ENCODE results near the gene CEACAM20.

Gene CEACAM20

GRCh38 chr19:44525721-44526430, 3.6 kb downstream of the CEACAM20 start:
- H3K4me1 ChIP-seq, result no peaks in the 10 kb centered on the region
- no peak overlapping the region for H3K4me2 ChIP-seq
- H3K4me3 ChIP-seq, result no peak overlapping the region
- H3K9me3 ChIP-seq, result 0 out of 2 replicates have a peak, but pooled peaks cover 4% of the 10 kb centered on the region
- no peak overlapping the region for H3K27ac ChIP-seq
- H3K27me3 ChIP-seq, result no peaks in the 10 kb centered on the region
- H4K20me1 ChIP-seq, result no peaks in the 10 kb centered on the region
- no peak for TF ChIP-seq Cebpa-rat (IDR thresholded peaks at IDR 0.05)
- no peaks in the 10 kb centered on the region for H3K36me3 ChIP-seq
- no peak overlapping the region for H3K9ac ChIP-seq

- Histone ChIP-seq H3K4me1 (no peaks in the 10 kb centered on the region; the same call in 1 of the 2 replicates), H3K4me2 (no peak overlapping the region), H3K27ac (no peak overlapping the region), H3K27me3 (no peaks in the 10 kb centered on the region), H3K4me3 (no peak overlapping the region), H3K9me3 (peaks cover 33% of the 10 kb centered on the region), H3K36me3 (no peaks in the 10 kb centered on the region), H3K9ac (no peak overlapping the region), H4K20me1 (no peaks in the 10 kb centered on the region)
- TF ChIP-seq Cebpa-rat (IDR thresholded peaks at IDR 0.05), result no peak
These were observed 8.1 kb downstream of the CEACAM20 start for GRCh38 chr19:44521370-44521769.

GRCh38 chr19:44517146-44517545, 12.3 kb downstream of the CEACAM20 start:
- H3K4me3 ChIP-seq, result no peak overlapping the region
- H3K4me1 ChIP-seq, result no peaks in the 10 kb centered on the region; the same call in 1 of the 2 replicates
- no peak for TF ChIP-seq Cebpa-rat (IDR thresholded peaks at IDR 0.05)
- no peaks in the 10 kb centered on the region for H4K20me1 ChIP-seq
- H3K27me3 ChIP-seq, result no peaks in the 10 kb centered on the region
- H3K9ac ChIP-seq, result no peak overlapping the region
- H3K9me3 ChIP-seq, result peaks cover 30% of the 10 kb centered on the region
- H3K27ac ChIP-seq, result no peak overlapping the region
- H3K36me3 ChIP-seq, result no peaks in the 10 kb centered on the region
- H3K4me2 ChIP-seq, result no peak overlapping the region

- Histone ChIP-seq H3K9ac (no peak overlapping the region), H4K20me1 (no peaks in the 10 kb centered on the region), H3K9me3 (peaks cover 30% of the 10 kb centered on the region), H3K27ac (no peak overlapping the region), H3K4me2 (no peak overlapping the region), H3K4me1 (no peaks in the 10 kb centered on the region; the same call in 1 of the 2 replicates), H3K36me3 (no peaks in the 10 kb centered on the region), H3K27me3 (no peaks in the 10 kb centered on the region), H3K4me3 (no peak overlapping the region)
- no peak for TF ChIP-seq Cebpa-rat (IDR thresholded peaks at IDR 0.05)
These were observed 13.6 kb downstream of the CEACAM20 start for GRCh38 chr19:44515907-44516306.

GRCh38 chr19:44515031-44515430, 14.4 kb downstream of the CEACAM20 start:
- Histone ChIP-seq H3K36me3 (no peaks in the 10 kb centered on the region), H3K9me3 (peaks cover 26% of the 10 kb centered on the region), H3K9ac (no peak overlapping the region), H3K27me3 (no peaks in the 10 kb centered on the region), H3K4me3 (no peak overlapping the region), H4K20me1 (no peaks in the 10 kb centered on the region), H3K4me2 (no peak overlapping the region), H3K27ac (no peak overlapping the region), H3K4me1 (no peaks in the 10 kb centered on the region; the same call in 1 of the 2 replicates)
- no peak for TF ChIP-seq Cebpa-rat (IDR thresholded peaks at IDR 0.05)

- no peak for TF ChIP-seq Cebpa-rat (IDR thresholded peaks at IDR 0.05)
- H3K27me3 ChIP-seq, result no peaks in the 10 kb centered on the region
- H3K4me3 ChIP-seq, result no peak overlapping the region
- H4K20me1 ChIP-seq, result no peaks in the 10 kb centered on the region
- no peak overlapping the region for H3K4me2 ChIP-seq
- peaks cover 12% of the 10 kb centered on the region for H3K9me3 ChIP-seq
- no peak overlapping the region for H3K9ac ChIP-seq
- no peaks in the 10 kb centered on the region for H3K4me1 ChIP-seq
- H3K36me3 ChIP-seq, result no peaks in the 10 kb centered on the region
- no peak overlapping the region for H3K27ac ChIP-seq
These were observed 16.9 kb downstream of the CEACAM20 start for GRCh38 chr19:44512326-44513298.

- H3K4me3 ChIP-seq, result no peak overlapping the region
- no peak overlapping the region for H3K27ac ChIP-seq
- H3K9ac ChIP-seq, result no peak overlapping the region
- no peak overlapping the region for H3K4me2 ChIP-seq
- no peaks in the 10 kb centered on the region for H3K36me3 ChIP-seq
- H3K27me3 ChIP-seq, result no peaks in the 10 kb centered on the region
- no peaks in the 10 kb centered on the region for H4K20me1 ChIP-seq
- no peak for TF ChIP-seq Cebpa-rat (IDR thresholded peaks at IDR 0.05)
- no peaks in the 10 kb centered on the region for H3K9me3 ChIP-seq
- H3K4me1 ChIP-seq, result no peaks in the 10 kb centered on the region
These were observed 20.0 kb downstream of the CEACAM20 start for GRCh38 chr19:44509478-44509877.

- H3K36me3 ChIP-seq, result peaks cover 41% of the 10 kb centered on the region
- peak within 1 kb of the TSS; percentile 76 for H3K4me3 ChIP-seq
- H4K20me1 ChIP-seq, result no peaks in the 10 kb centered on the region
- H3K4me1 ChIP-seq, result peaks cover 17% of the 10 kb centered on the region
- peak within 1 kb of the TSS; percentile 84 for H3K27ac ChIP-seq
- peak; percentile 86 for TF ChIP-seq Cebpa-rat (IDR thresholded peaks at IDR 0.05)
- H3K27me3 ChIP-seq, result no peaks in the 10 kb centered on the region
- peak within 1 kb of the TSS; percentile 84 for H3K9ac ChIP-seq
- peak within 1 kb of the TSS; percentile 84 for H3K4me2 ChIP-seq
- peaks cover 45% of the 10 kb centered on the region for H3K9me3 ChIP-seq
These were observed 29.2 kb downstream of the CEACAM20 start, which contains the start of gene ZNF180 for GRCh38 chr19:44499962-44500949. TSS of gene ZNF180 (minus strand) at chr19:44500522. CDS start at chr19:44497334, 3,188 bp downstream.

GRCh38 chr19:44499559-44499958, 29.9 kb downstream of the CEACAM20 start:
- Histone ChIP-seq H3K27me3 (no peaks in the 10 kb centered on the region), H3K27ac (peak overlapping the region; percentile 84), H3K36me3 (peaks cover 48% of the 10 kb centered on the region), H3K4me2 (peak overlapping the region; percentile 84), H4K20me1 (no peaks in the 10 kb centered on the region), H3K4me3 (peak overlapping the region; percentile 76), H3K4me1 (peaks cover 17% of the 10 kb centered on the region), H3K9ac (peak overlapping the region; percentile 84), H3K9me3 (peaks cover 52% of the 10 kb centered on the region)
- no peak for TF ChIP-seq Cebpa-rat (IDR thresholded peaks at IDR 0.05)
